ENCODE results near the gene EIF2D. TPM values are rescaled to one million over a fixed set of nuclear protein-coding genes. Genes with fewer than 3 reads are reported as not detected.

The EIF2D gene
- total RNA-seq, 4 donors from 2014 or later = 42.0 to 78.4 (median 60.0) TPM

- Histone ChIP-seq H3K4me1 (peaks cover 0 to 51% (median 31%) of the 10 kb centered on the region in 4 donors), H3K27ac (peak overlapping the region; percentile 7 to 85 (median 44)), H3K9me3 (no peaks in the 10 kb centered on the region), H3K36me3 (no peaks in the 10 kb centered on the region), H3K27me3 (peaks cover 0 to 5% of the 10 kb centered on the region in 2 donors), H3K4me3 (peak overlapping the region; percentile 35 to 72 (median 60))
- 67 to 71% methylated on average over 14 of the region's 14 CpGs for WGBS, 2 donors
- no peak for DNase-seq (ENCODE audit: low spot score in 2 of 2)
- no peak for TF ChIP-seq CTCF (IDR thresholded peaks at IDR 0.05)
- TF ChIP-seq EP300 (IDR thresholded peaks at IDR 0.05) = no peak
- no peak for TF ChIP-seq POLR2A (IDR thresholded peaks at IDR 0.05)
Observed at GRCh38 chr1:206557636-206558473, 54.4 kb downstream of the EIF2D start.

- Histone ChIP-seq H3K27ac (peak overlapping the region; percentile 7 to 85 (median 44)), H3K4me3 (peak overlapping the region; percentile 35 to 72 (median 60)), H3K4me1 (peaks cover 0 to 51% (median 31%) of the 10 kb centered on the region in 4 donors), H3K36me3 (no peaks in the 10 kb centered on the region), H3K27me3 (peaks cover 0 to 5% of the 10 kb centered on the region in 2 donors), H3K9me3 (no peaks in the 10 kb centered on the region)
- WGBS, 2 donors = 2 to 4% methylated on average over 27 to 64 of the region's 67 CpGs
- peak; percentile 59 to 67 for DNase-seq (ENCODE audit: low spot score in 2 of 2)
- TF ChIP-seq EP300 (IDR thresholded peaks at IDR 0.05) = peak in 1 of 2 donors; percentile 67
- TF ChIP-seq POLR2A (IDR thresholded peaks at IDR 0.05) = no peak
- no peak for TF ChIP-seq CTCF (IDR thresholded peaks at IDR 0.05)
Observed at GRCh38 chr1:206556750-206557635, 55.3 kb downstream of the EIF2D start.

GRCh38 chr1:206556047-206556749, 56.1 kb downstream of the EIF2D start:
- no peak for TF ChIP-seq EP300 (IDR thresholded peaks at IDR 0.05)
- no peak for TF ChIP-seq CTCF (IDR thresholded peaks at IDR 0.05)
- TF ChIP-seq POLR2A (IDR thresholded peaks at IDR 0.05) = no peak
- DNase-seq (ENCODE audit: low spot score in 2 of 2) = no peak
- Histone ChIP-seq H3K27me3 (peaks cover 0 to 5% of the 10 kb centered on the region in 2 donors), H3K4me3 (peak overlapping the region in 1 of 4 donors; percentile 72), H3K9me3 (no peaks in the 10 kb centered on the region), H3K27ac (peak overlapping the region in 1 of 4 donors; percentile 71), H3K36me3 (no peaks in the 10 kb centered on the region), H3K4me1 (peaks cover 0 to 51% (median 31%) of the 10 kb centered on the region in 4 donors)
- 76 to 87% methylated on average over 7 of the region's 7 CpGs for WGBS, 2 donors

GRCh38 chr1:206555473-206555935, 56.8 kb downstream of the EIF2D start:
- peak overlapping the region in 1 of 4 donors; percentile 41 for H3K27ac ChIP-seq
- H3K9me3 ChIP-seq = no peaks in the 10 kb centered on the region
- peaks cover 0 to 50% (median 29%) of the 10 kb centered on the region in 4 donors for H3K4me1 ChIP-seq
- WGBS, 2 donors = 37 to 48% methylated on average over 10 of the region's 10 CpGs
- no peak for TF ChIP-seq EP300 (IDR thresholded peaks at IDR 0.05)
- TF ChIP-seq CTCF (IDR thresholded peaks at IDR 0.05) = no peak
- no peak overlapping the region for H3K4me3 ChIP-seq
- peaks cover 0 to 5% of the 10 kb centered on the region in 2 donors for H3K27me3 ChIP-seq
- no peak for DNase-seq (ENCODE audit: low spot score in 2 of 2)
- no peaks in the 10 kb centered on the region for H3K36me3 ChIP-seq
